ENCODE data around the gene MYBPC2.

DNA sequence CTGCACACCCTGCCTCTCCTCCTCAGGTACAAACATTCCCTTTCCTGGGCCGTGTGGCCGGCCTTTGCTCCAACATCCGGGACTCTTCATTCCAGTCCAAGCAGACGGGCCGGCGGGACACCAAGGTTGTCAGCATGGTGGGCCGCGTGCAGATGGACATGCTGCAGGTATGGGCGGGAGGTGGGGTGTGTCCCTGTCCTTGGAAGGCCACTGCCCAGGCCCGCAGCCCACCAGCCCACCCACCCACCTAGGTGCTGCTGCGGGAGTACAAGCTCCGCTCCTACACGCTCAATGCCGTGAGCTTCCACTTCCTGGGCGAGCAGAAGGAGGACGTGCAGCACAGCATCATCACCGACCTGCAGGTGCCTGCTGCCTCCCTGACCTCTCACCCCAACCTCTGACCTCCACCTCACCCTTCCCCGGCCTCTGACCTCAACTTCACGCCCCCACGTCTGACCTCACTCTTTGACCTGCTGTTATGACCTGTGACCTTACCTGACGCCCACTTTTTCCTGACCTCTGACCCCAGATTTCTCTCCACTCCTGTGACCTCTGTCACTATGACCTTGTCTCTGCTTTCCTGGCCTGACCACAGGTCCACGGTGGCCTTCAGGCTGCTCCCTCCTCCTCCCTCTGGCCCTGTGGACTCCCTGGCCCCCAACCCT is 26.4 kb upstream of the MYBPC2 start:
- TF ChIP-seq, protein P1, sequence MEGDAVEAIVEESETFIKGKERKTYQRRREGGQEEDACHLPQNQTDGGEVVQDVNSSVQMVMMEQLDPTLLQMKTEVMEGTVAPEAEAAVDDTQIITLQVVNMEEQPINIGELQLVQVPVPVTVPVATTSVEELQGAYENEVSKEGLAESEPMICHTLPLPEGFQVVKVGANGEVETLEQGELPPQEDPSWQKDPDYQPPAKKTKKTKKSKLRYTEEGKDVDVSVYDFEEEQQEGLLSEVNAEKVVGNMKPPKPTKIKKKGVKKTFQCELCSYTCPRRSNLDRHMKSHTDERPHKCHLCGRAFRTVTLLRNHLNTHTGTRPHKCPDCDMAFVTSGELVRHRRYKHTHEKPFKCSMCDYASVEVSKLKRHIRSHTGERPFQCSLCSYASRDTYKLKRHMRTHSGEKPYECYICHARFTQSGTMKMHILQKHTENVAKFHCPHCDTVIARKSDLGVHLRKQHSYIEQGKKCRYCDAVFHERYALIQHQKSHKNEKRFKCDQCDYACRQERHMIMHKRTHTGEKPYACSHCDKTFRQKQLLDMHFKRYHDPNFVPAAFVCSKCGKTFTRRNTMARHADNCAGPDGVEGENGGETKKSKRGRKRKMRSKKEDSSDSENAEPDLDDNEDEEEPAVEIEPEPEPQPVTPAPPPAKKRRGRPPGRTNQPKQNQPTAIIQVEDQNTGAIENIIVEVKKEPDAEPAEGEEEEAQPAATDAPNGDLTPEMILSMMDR (IDR thresholded peaks at IDR 0.05), result no peak
- no peak for TF ChIP-seq POLR2A (IDR thresholded peaks at IDR 0.05)
- TF ChIP-seq EP300 (IDR thresholded peaks at IDR 0.05), result no peak
- no peak for TF ChIP-seq POLR2AphosphoS5 (IDR thresholded peaks at IDR 0.05)

Data from sigmoid colon (tissue), 4 donors.